Mesendoderm (in vitro differentiated cells): ENCODE results near the gene PHACTR1.

Experiments used
- DNase-seq: peaks from one replicate; pipeline ENCODE4 v3.0.0; 2013
- H2AK5ac ChIP-seq: 2 replicates; pipeline ENCODE4 v1.6.1; 2013; ENCODE audit warnings: low read length, inconsistent platforms
- H2BK120ac ChIP-seq: 2 replicates; pipeline ENCODE4 v1.6.1; 2013; ENCODE audit warnings: low read depth, mild to moderate bottlenecking, low read length, moderate library complexity, mixed read lengths
- H2BK15ac ChIP-seq: replicated peaks from 2 replicates; pipeline ENCODE4 v1.6.1; 2013; ENCODE audit warnings: low read depth, mild to moderate bottlenecking, moderate library complexity
- H2BK5ac ChIP-seq: 2 replicates; pipeline ENCODE4 v1.6.1; 2013; ENCODE audit warnings: low read length, inconsistent platforms
- H3K18ac ChIP-seq: 2 replicates; pipeline ENCODE4 v1.6.1; 2013; ENCODE audit warnings: mild to moderate bottlenecking, low read length, mixed read lengths
- H3K23ac ChIP-seq: one replicate; pipeline ENCODE4 v1.6.1; 2013; ENCODE audit warnings: low read length
- H3K27ac ChIP-seq: 2 replicates; pipeline ENCODE4 v1.5.1; 2013; ENCODE audit warnings: low read depth, mild to moderate bottlenecking, inconsistent platforms, low read length, moderate library complexity
- H3K27me3 ChIP-seq: 2 replicates; pipeline ENCODE4 v1.6.1; 2013; ENCODE audit warnings: low read length, control low read depth, mild to moderate bottlenecking, inconsistent platforms; ENCODE audit not compliant: insufficient read depth, poor library complexity
- H3K36me3 ChIP-seq: 2 replicates; pipeline ENCODE4 v1.6.1; 2013; ENCODE audit warnings: low read length, inconsistent platforms; ENCODE audit not compliant: control insufficient read depth, insufficient read depth
- H3K4ac ChIP-seq: one replicate; pipeline ENCODE4 v1.6.1; 2013; ENCODE audit warnings: low read depth, mild to moderate bottlenecking, low read length, moderate library complexity
- H3K4me1 ChIP-seq: 2 replicates; pipeline ENCODE4 v1.6.1; 2013; ENCODE audit warnings: low read depth, low read length, inconsistent platforms; ENCODE audit not compliant: control insufficient read depth
- H3K4me2 ChIP-seq: 2 replicates; pipeline ENCODE4 v1.6.1; 2013; ENCODE audit warnings: low read length
- H3K4me3 ChIP-seq: 2 replicates; pipeline ENCODE4 v1.5.1; 2013; ENCODE audit warnings: mild to moderate bottlenecking, low read length
- H3K56ac ChIP-seq: one replicate; pipeline ENCODE4 v1.6.1; 2013; ENCODE audit warnings: low read length
- H3K79me1 ChIP-seq: 2 replicates; pipeline ENCODE4 v1.6.1; 2013; ENCODE audit warnings: low read length, inconsistent platforms
- H3K79me2 ChIP-seq: 2 replicates; pipeline ENCODE4 v1.6.1; 2013; ENCODE audit warnings: mild to moderate bottlenecking, low read length; ENCODE audit not compliant: control insufficient read depth, insufficient read depth
- H3K9ac ChIP-seq: 2 replicates; pipeline ENCODE4 v1.6.1; 2013; ENCODE audit warnings: low read length, inconsistent platforms
- H4K5ac ChIP-seq: one replicate; pipeline ENCODE4 v1.6.1; 2013; ENCODE audit warnings: low read length
- H4K8ac ChIP-seq: one replicate; pipeline ENCODE4 v1.6.1; 2013; ENCODE audit warnings: low read depth, mild to moderate bottlenecking, control low read depth, low read length, moderate library complexity
- WGBS: extraction: QIAGEN DNeasy Blood & Tissue Kit; methylation state at CpG from one replicate; pipeline ENCODE4 v1.1.7; 2013; ENCODE audit warnings: low lambda C conversion rate, missing lambda C conversion rate; ENCODE audit not compliant: insufficient coverage; ENCODE audit errors: extremely low coverage; 5-methylcytosine and 5-hydroxymethylcytosine counted together

The PHACTR1 gene

DNA sequence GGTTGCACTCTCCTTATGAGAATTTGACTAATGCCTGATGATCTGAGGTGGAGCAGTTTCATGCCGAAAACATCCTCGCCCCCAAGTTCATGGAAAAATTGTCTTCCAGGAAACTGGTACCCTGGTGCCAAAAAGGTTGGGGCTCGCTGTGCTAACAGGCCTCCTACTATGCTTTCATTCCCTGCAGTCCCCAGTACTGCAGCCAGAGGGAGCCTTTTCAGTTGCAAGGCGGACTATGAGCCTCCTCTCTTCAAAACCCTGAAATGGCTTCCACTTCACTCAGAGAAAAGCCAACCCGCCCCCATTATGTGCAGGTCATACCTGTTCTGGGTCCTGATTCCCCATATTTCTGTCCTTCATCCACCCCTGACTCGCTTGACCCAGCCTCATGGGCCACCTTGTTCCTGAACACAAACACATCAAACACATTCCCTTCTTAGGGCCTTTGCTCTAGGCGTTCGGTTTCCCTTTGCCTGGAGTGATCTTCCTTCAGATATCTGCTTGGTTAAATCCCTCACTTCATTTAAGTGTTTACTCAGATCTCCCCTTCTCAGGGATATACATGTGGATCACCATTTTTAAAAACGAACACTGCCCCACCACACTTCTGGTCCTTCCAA lies 173.7 kb downstream of the PHACTR1 start:
- no peak overlapping the region for H3K18ac ChIP-seq
- no CpG with 5 or more reads among the region's 9 CpGs for WGBS
- no peak overlapping the region for H3K9ac ChIP-seq
- H3K79me1 ChIP-seq: no peaks in the 10 kb centered on the region
- H3K4me2 ChIP-seq: no peak overlapping the region
- H2BK15ac ChIP-seq: no peak overlapping the region
- no peak overlapping the region for H2AK5ac ChIP-seq
- no peaks in the 10 kb centered on the region for H3K4me1 ChIP-seq
- no peak overlapping the region for H4K5ac ChIP-seq
- no peak overlapping the region for H3K56ac ChIP-seq
- H3K23ac ChIP-seq: no peak overlapping the region
- no peak overlapping the region for H3K27ac ChIP-seq
- no peaks in the 10 kb centered on the region for H3K79me2 ChIP-seq
- peak; percentile 53 for DNase-seq
- no peaks in the 10 kb centered on the region for H3K27me3 ChIP-seq
- no peak overlapping the region for H4K8ac ChIP-seq
- no peaks in the 10 kb centered on the region for H3K36me3 ChIP-seq
- H3K4me3 ChIP-seq: no peak overlapping the region
- H2BK120ac ChIP-seq: no peak overlapping the region
- no peak overlapping the region for H3K4ac ChIP-seq
- no peak overlapping the region for H2BK5ac ChIP-seq

DNA sequence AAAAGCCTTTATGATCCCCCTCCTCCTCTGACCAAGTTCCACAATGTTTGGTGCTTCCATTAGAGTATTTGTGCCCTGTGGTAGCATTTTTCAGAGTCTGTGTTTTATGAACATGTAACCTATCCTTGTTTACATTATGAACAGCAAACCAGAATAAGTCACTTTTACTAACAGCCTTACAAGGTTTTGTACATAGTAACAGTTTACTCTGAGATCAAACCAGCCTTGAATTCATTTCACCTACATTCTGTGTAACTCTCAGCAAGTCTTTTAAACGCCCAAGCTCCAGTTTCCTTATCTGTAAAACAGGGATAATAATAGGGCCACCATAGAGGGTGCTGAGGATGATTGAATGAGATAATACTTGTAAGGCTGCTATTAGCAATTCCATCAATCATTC lies 175.0 kb downstream of the PHACTR1 start:
- WGBS: no CpG with 5 or more reads among the region's 1 CpG
- Histone ChIP-seq H3K4me1 (no peaks in the 10 kb centered on the region), H4K5ac (no peak overlapping the region), H3K27me3 (no peaks in the 10 kb centered on the region), H2BK15ac (no peak overlapping the region), H3K56ac (no peak overlapping the region), H3K4ac (no peak overlapping the region), H3K4me2 (no peak overlapping the region), H2BK120ac (no peak overlapping the region), H3K79me2 (no peaks in the 10 kb centered on the region), H3K36me3 (no peaks in the 10 kb centered on the region), H4K8ac (no peak overlapping the region), H3K27ac (no peak overlapping the region), H3K18ac (no peak overlapping the region), H3K9ac (no peak overlapping the region), H3K23ac (no peak overlapping the region), H3K4me3 (no peak overlapping the region), H2BK5ac (no peak overlapping the region), H2AK5ac (no peak overlapping the region), H3K79me1 (no peaks in the 10 kb centered on the region)
- DNase-seq: no peak

DNA sequence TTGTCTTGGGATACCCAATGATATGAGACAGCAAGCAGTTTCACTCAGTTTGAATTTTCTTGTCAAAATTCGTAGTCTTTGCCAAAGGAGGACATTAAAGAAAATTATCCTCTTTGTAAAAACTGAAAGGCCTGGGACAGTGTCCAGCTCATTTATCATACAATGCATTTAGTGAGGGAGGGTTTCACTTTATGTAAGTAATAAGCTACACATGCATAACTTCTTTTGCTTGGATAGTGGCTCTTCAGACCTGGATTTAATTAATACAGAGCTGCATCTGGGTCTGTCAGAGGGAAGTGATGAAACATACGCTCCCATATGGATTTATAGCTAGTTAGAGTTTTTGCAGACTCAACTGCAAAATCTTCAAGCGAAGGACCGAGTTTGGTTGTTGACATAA lies 175.6 kb downstream of the PHACTR1 start:
- Histone ChIP-seq H2BK15ac (no peak overlapping the region), H2AK5ac (no peak overlapping the region), H3K79me2 (no peaks in the 10 kb centered on the region), H3K4me3 (no peak overlapping the region), H3K56ac (no peak overlapping the region), H3K4ac (no peak overlapping the region), H3K27me3 (no peaks in the 10 kb centered on the region), H3K79me1 (no peaks in the 10 kb centered on the region), H2BK5ac (no peak overlapping the region), H3K4me1 (no peaks in the 10 kb centered on the region), H2BK120ac (no peak overlapping the region), H4K8ac (no peak overlapping the region), H3K18ac (no peak overlapping the region), H3K4me2 (no peak overlapping the region), H4K5ac (no peak overlapping the region), H3K9ac (no peak overlapping the region), H3K23ac (no peak overlapping the region), H3K36me3 (no peaks in the 10 kb centered on the region), H3K27ac (no peak overlapping the region)
- no CpG with 5 or more reads among the region's 4 CpGs for WGBS
- DNase-seq: no peak

DNA sequence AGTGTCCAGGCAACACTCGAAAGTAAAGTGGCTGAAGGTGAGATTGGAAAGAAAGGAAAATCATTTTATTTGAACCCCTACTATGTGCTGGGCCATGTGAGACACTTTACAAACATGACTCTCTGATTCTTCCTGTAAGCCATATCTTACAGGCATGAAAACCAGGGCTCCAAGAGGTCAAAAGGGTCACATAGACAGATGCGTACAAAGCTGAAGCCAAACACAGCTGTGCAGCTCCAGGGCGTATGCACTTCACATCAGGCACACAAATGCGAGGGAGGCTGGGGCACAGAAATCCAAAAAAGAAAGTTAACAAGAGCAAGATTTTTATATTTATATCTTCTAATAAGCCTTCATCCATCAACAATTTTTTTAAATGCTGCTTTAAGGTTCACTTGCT lies 176.5 kb downstream of the PHACTR1 start:
- H4K5ac ChIP-seq: no peak overlapping the region
- no CpG with 5 or more reads among the region's 4 CpGs for WGBS
- no peak overlapping the region for H2BK15ac ChIP-seq
- no peak overlapping the region for H4K8ac ChIP-seq
- no peak overlapping the region for H3K18ac ChIP-seq
- H3K4me2 ChIP-seq: no peak overlapping the region
- H2AK5ac ChIP-seq: no peak overlapping the region
- H3K36me3 ChIP-seq: no peaks in the 10 kb centered on the region
- H3K4ac ChIP-seq: no peak overlapping the region
- no peaks in the 10 kb centered on the region for H3K4me1 ChIP-seq
- no peak for DNase-seq
- no peaks in the 10 kb centered on the region for H3K79me1 ChIP-seq
- H3K56ac ChIP-seq: no peak overlapping the region
- no peak overlapping the region for H2BK120ac ChIP-seq
- no peak overlapping the region for H3K9ac ChIP-seq
- no peak overlapping the region for H3K4me3 ChIP-seq
- no peak overlapping the region for H3K27ac ChIP-seq
- no peaks in the 10 kb centered on the region for H3K27me3 ChIP-seq
- H2BK5ac ChIP-seq: no peak overlapping the region
- no peaks in the 10 kb centered on the region for H3K79me2 ChIP-seq
- H3K23ac ChIP-seq: no peak overlapping the region

DNA sequence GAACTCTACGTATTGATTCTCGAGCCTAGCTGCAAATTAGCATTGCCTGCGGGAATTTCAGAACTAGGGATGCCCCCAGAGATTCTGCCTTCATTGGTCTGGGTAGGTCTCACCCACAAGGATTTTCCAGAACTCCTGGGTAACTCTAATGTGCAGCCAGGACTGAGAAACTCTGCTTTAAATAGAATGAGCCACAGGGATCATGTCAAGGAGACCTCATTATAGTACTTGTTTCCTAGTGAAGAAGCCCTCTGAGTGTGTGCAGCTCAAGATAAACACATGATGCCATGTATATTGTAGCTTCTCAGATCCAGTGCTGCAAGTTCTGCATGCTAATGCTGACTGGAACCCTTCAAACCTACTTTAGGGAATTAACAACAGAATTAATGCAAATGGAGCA lies 179.2 kb downstream of the PHACTR1 start:
- H2BK5ac ChIP-seq: no peak overlapping the region
- H3K36me3 ChIP-seq: no peaks in the 10 kb centered on the region
- H3K27ac ChIP-seq: no peak overlapping the region
- H4K8ac ChIP-seq: no peak overlapping the region
- H3K23ac ChIP-seq: no peak overlapping the region
- H3K9ac ChIP-seq: no peak overlapping the region
- no peak overlapping the region for H3K56ac ChIP-seq
- no peak overlapping the region for H2BK15ac ChIP-seq
- DNase-seq: no peak
- no peaks in the 10 kb centered on the region for H3K79me2 ChIP-seq
- no peak overlapping the region for H3K4ac ChIP-seq
- H3K27me3 ChIP-seq: no peaks in the 10 kb centered on the region
- no peak overlapping the region for H2AK5ac ChIP-seq
- WGBS: no CpG with 5 or more reads among the region's 3 CpGs
- no peak overlapping the region for H4K5ac ChIP-seq
- no peaks in the 10 kb centered on the region for H3K79me1 ChIP-seq
- no peaks in the 10 kb centered on the region for H3K4me1 ChIP-seq
- no peak overlapping the region for H2BK120ac ChIP-seq
- no peak overlapping the region for H3K18ac ChIP-seq
- H3K4me3 ChIP-seq: no peak overlapping the region
- H3K4me2 ChIP-seq: no peak overlapping the region

DNA sequence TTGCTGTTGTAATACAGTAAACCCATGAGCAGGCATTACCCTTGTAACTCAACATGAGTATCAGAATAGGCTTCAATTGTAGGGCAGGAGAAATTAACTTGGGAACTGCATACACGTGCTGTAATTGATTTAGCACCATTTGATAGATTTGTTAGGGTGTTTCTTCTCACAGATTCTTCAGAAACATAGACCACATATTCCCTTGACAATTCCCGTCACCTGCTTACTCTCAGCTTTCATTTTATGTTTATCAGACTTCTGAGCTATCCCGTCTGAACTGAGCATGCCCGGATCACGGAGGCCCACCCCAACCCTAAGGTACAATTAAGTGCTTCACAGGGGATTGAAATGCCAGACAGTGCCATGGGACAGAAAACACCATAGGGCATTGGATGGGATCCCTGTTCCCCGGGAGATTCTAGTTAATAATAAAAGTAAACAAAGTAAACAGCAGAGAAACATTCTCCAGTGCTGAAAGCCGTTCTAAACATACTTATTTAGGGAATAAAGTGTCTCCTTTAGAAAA lies 179.7 kb downstream of the PHACTR1 start:
- no peak overlapping the region for H2AK5ac ChIP-seq
- H2BK5ac ChIP-seq: no peak overlapping the region
- no peak for DNase-seq
- H3K27me3 ChIP-seq: no peaks in the 10 kb centered on the region
- H3K4me3 ChIP-seq: no peak overlapping the region
- H4K5ac ChIP-seq: no peak overlapping the region
- H3K56ac ChIP-seq: no peak overlapping the region
- no peaks in the 10 kb centered on the region for H3K79me1 ChIP-seq
- no peak overlapping the region for H4K8ac ChIP-seq
- H3K4ac ChIP-seq: no peak overlapping the region
- H3K27ac ChIP-seq: no peak overlapping the region
- no peak overlapping the region for H2BK120ac ChIP-seq
- H2BK15ac ChIP-seq: no peak overlapping the region
- H3K23ac ChIP-seq: no peak overlapping the region
- no peaks in the 10 kb centered on the region for H3K36me3 ChIP-seq
- no peak overlapping the region for H3K9ac ChIP-seq
- H3K4me1 ChIP-seq: no peaks in the 10 kb centered on the region
- no peak overlapping the region for H3K18ac ChIP-seq
- H3K4me2 ChIP-seq: no peak overlapping the region
- no CpG with 5 or more reads among the region's 7 CpGs for WGBS
- no peaks in the 10 kb centered on the region for H3K79me2 ChIP-seq
